Natural killer cell (primary cell): ENCODE results near the gene IFI30. TPM values are rescaled to one million over a fixed set of nuclear protein-coding genes. Genes with fewer than 3 reads are reported as not detected.

ENCODE experiments used
- ATAC-seq, 3 donors: fragments of 150-1000 bp in 2 of 3; fragments of 200-7000 bp in 1 of 3; cut with Tn5 transposase; 1 replicate in 1 of 3; 2 replicates in 2 of 3; pipeline ENCODE4 v1.10.0; 2021; ENCODE audit warnings: mild to moderate bottlenecking in 2 of 3, moderate library complexity in 2 of 3
- DNase-seq, 2 donors: peaks; one replicate each; pipeline versions ENCODE4 v3.0.0 to v3.0.0-alpha.2; 2013 to 2021; ENCODE audit warnings: mixed read lengths in 1 of 2
- H3K27ac ChIP-seq: one replicate; pipeline ENCODE4 v1.5.1; 2013; ENCODE audit warnings: mild to moderate bottlenecking, low read length
- H3K27me3 ChIP-seq: one replicate; pipeline ENCODE4 v1.6.1; 2013; ENCODE audit warnings: low read length; ENCODE audit not compliant: control insufficient read depth, insufficient read depth
- H3K36me3 ChIP-seq: one replicate; pipeline ENCODE4 v1.6.1; 2013; ENCODE audit warnings: low read length; ENCODE audit not compliant: control insufficient read depth, insufficient read depth
- H3K4me1 ChIP-seq: one replicate; pipeline ENCODE4 v1.6.1; 2013; ENCODE audit warnings: low read length; ENCODE audit not compliant: control insufficient read depth, insufficient read depth
- H3K4me3 ChIP-seq: one replicate; pipeline ENCODE4 v1.5.1; 2013; ENCODE audit warnings: low read length
- H3K9me3 ChIP-seq: one replicate; pipeline ENCODE4 v1.6.1; 2013; ENCODE audit warnings: low read length; ENCODE audit not compliant: control insufficient read depth, insufficient read depth
- H3K27ac Mint-ChIP-seq, 2 donors: one replicate each; pipeline ENCODE4 v1.8.0; 2022; ENCODE audit warnings: mild to moderate bottlenecking in 2 of 2, mixed read lengths in 2 of 2, moderate library complexity in 1 of 2
- H3K27me3 Mint-ChIP-seq, 2 donors: one replicate each; pipeline ENCODE4 v1.8.0; 2022; ENCODE audit warnings: low read depth in 2 of 2, mixed read lengths in 2 of 2
- H3K36me3 Mint-ChIP-seq: one replicate; pipeline ENCODE4 v1.8.0; 2022; ENCODE audit warnings: mixed read lengths
- H3K4me1 Mint-ChIP-seq, 2 donors: one replicate each; pipeline ENCODE4 v1.8.0; 2022; ENCODE audit warnings: mixed read lengths in 2 of 2
- H3K4me3 Mint-ChIP-seq: one replicate; pipeline ENCODE4 v1.8.0; 2022; ENCODE audit warnings: mild to moderate bottlenecking, moderate library complexity, mixed read lengths
- H3K9me3 Mint-ChIP-seq, 2 donors: one replicate each; pipeline ENCODE4 v1.8.0; 2022; ENCODE audit warnings: mixed read lengths in 2 of 2
- CTCF ChIP-seq: fragments of 200-600 bp; IDR thresholded peaks from one replicate; pipeline ENCODE4 v1.8.0; 2022; ENCODE audit warnings: antibody characterized with exemption
- WGBS: methylation state at CpG from one replicate; pipeline ENCODE4 v1.1.7; 2013; ENCODE audit warnings: missing lambda C conversion rate; ENCODE audit not compliant: insufficient coverage; 5-methylcytosine and 5-hydroxymethylcytosine counted together
- intact Hi-C: fragments of 100-400 bp; cut with micrococcal nuclease; formaldehyde crosslinking; loops from one replicate; pipeline ENCODE4 v1.14.2; 2022
- total RNA-seq, 4 donors: library from RNA; stranded (reverse); fragments of 120-200 nt in 1 of 4; gene quantifications; one replicate each; pipeline versions ENCODE4 v1.2.3 to v1.2.4, GENCODE V29; 2013 to 2022

The IFI30 gene
- total RNA-seq, 3 donors from 2014 or later (not counting 1 experiment from before 2014, with no cell fraction given): 38.2 to 109 (median 89.5) TPM

DNA sequence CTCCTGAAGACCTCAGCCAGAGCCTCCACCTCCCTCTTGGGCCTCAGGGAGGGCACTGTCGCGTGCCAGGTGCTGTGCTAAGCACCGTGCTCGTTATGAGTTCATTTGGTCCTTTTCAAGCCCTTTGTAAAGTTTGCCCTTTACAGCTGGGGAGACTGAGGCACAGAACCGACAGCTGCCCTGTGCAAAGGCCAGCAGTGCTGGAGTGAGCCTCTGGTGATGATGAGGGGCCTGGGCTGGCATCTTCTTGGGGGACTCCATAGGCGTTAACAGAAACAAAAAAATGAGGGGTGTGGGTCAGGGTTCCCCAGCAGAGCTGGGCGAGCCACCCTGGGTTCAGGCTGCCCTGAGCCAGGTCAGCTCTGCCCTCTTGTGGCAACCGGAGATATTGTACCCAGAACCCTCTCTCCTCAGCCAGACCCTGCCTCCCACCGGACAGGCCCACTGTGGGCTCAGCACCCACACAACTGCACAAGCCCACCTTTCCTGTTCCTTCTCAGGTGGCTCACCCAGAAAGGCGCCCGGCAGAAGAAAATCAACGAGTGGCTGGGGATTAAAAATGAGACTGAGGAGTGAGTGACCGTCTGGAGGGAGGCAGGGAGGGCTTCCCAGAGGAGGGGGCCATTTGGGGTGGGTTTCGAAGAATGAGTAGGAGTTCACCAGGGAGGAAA is 5.5 kb upstream of the IFI30 start:
- Mint-ChIP-seq H3K36me3 (peaks cover 9% of the 10 kb centered on the region), H3K4me1 (peaks cover 5 to 25% of the 10 kb centered on the region in 2 donors), H3K27me3 (no peaks in the 10 kb centered on the region), H3K9me3 (no peaks in the 10 kb centered on the region), H3K27ac (no peak overlapping the region), H3K4me3 (no peak overlapping the region)
- intact Hi-C loops: loop anchor here (1.0 kb wide), 1 partner anchor 55 kb away; no protein-coding TSS in a partner anchor
- DNase-seq (peak; percentile 54 to 81), ATAC-seq (peak; percentile 84 to 92 (median 90))
- WGBS: 69% methylated on average over 14 of the region's 14 CpGs
- peak; percentile 73 for TF ChIP-seq CTCF
- Histone ChIP-seq H3K9me3 (no peaks in the 10 kb centered on the region), H3K27ac (peak overlapping the region; percentile 15), H3K4me3 (no peak overlapping the region), H3K36me3 (peaks cover 20% of the 10 kb centered on the region), H3K4me1 (peaks cover 47% of the 10 kb centered on the region), H3K27me3 (no peaks in the 10 kb centered on the region)

DNA sequence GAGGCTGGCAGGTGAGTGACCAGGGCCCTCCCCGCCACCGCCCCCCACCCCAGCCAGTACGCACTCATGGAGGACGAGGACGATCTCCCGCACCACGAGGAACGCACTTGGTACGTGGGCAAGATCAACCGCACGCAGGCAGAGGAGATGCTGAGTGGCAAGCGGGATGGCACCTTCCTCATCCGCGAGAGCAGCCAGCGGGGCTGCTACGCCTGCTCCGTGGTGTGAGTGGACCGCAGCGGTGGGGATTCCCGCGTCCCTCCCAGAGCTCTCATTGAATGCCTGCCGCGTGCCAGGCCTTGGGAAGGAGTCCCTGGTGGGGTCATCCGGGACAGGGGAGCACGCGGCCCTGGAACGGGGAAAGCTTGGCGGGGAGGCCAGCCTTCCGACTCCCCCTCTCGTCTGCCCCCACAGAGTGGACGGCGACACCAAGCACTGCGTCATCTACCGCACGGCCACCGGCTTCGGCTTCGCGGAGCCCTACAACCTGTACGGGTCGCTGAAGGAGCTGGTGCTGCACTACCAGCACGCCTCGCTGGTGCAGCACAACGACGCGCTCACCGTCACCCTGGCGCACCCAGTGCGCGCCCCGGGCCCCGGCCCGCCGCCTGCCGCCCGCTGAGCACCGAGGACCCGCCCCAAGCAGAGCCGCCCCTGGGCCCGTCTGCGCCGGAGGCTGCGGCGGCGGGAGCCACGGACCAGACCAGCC is 4.8 kb upstream of the IFI30 start:
- Histone ChIP-seq H3K27ac (peak overlapping the region; percentile 86), H3K36me3 (peaks cover 14% of the 10 kb centered on the region), H3K27me3 (no peaks in the 10 kb centered on the region), H3K4me1 (peaks cover 53% of the 10 kb centered on the region), H3K9me3 (no peaks in the 10 kb centered on the region), H3K4me3 (peak overlapping the region; percentile 5)
- Mint-ChIP-seq H3K36me3 (peaks cover 9% of the 10 kb centered on the region), H3K9me3 (no peaks in the 10 kb centered on the region), H3K27me3 (no peaks in the 10 kb centered on the region), H3K27ac (peak overlapping the region in 1 of 2 donors; percentile 69), H3K4me1 (peaks cover 5 to 32% of the 10 kb centered on the region in 2 donors), H3K4me3 (no peak overlapping the region)
- WGBS: 93% methylated on average over 66 of the region's 66 CpGs
- DNase-seq: no peak
- intact Hi-C loops: loop anchor here (1.0 kb wide), 1 partner anchor 56 kb away; no protein-coding TSS in a partner anchor
- no peak for ATAC-seq
- no peak for TF ChIP-seq CTCF

DNA sequence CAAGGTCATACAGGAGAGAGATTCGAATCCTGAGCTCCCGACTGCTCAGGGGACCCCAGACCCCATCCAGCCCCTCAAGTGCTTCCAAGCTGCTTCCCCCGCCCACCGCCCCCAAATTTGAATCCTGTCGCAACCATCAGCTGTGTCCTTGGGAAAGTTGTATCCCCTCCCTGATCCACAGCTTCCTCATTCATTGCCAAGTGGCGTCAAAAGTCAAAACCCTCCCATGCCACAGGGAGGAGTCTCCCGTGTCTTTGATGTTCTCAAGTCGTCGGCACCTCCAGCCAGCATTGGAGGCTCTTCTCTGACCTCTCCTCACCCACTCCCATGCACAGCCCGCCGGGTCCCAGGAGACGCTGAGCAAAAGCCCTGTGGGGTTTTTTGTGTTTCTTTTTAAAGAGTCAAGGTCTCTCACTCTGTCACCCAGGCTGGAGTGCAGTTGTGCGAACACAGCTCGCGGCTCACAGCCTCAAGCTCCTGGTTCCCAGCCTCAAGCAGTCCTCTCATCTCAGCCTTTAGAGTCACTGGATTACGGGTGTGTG is 2.8 kb upstream of the IFI30 start:
- peak overlapping the region; percentile 75 to 86 for H3K27ac Mint-ChIP-seq
- no peak for ATAC-seq
- intact Hi-C loops: loop anchor here (5.0 kb wide), 1 partner anchor 163 kb away; the partner anchor contains the start of gene ARRDC2
- no peak overlapping the region for H3K4me3 Mint-ChIP-seq
- 70% methylated on average over 13 of the region's 16 CpGs for WGBS
- Histone ChIP-seq H3K9me3 (no peaks in the 10 kb centered on the region), H3K4me1 (peaks cover 67% of the 10 kb centered on the region), H3K36me3 (peaks cover 9% of the 10 kb centered on the region), H3K4me3 (no peak overlapping the region), H3K27me3 (no peaks in the 10 kb centered on the region), H3K27ac (peak overlapping the region; percentile 86)
- no peaks in the 10 kb centered on the region for H3K9me3 Mint-ChIP-seq
- no peaks in the 10 kb centered on the region for H3K27me3 Mint-ChIP-seq
- H3K36me3 Mint-ChIP-seq: peaks cover 5% of the 10 kb centered on the region
- DNase-seq: no peak
- peaks cover 10 to 39% of the 10 kb centered on the region in 2 donors for H3K4me1 Mint-ChIP-seq
- no peak for TF ChIP-seq CTCF
